Upper lobe of left lung (tissue), 6 donors: Measurements from ENCODE around the gene MKLN1. TPM values are rescaled to one million over a fixed set of nuclear protein-coding genes. Genes with fewer than 3 reads are reported as not detected.

Experiments
- ATAC-seq, 2 donors: fragments of 200-7000 bp; cut with Tn5 transposase; one replicate each; pipeline ENCODE4 v1.9.1; 2022; ENCODE audit warnings: mild to moderate bottlenecking in 2 of 2, moderate library complexity in 2 of 2; ENCODE audit not compliant: low FRiP score in 2 of 2
- DNase-seq, 2 donors: peaks; one replicate each; pipeline ENCODE4 v3.0.0-alpha.2; 2019 to 2020
- H3K27ac ChIP-seq, 4 donors: fragments of 200-600 bp; sonication (generic); one replicate each; pipeline ENCODE4 v1.5.1; 2016 to 2019
- H3K27me3 ChIP-seq, 4 donors: fragments of 200-600 bp; sonication (generic); one replicate each; pipeline ENCODE4 v1.5.1; 2017 to 2019
- H3K36me3 ChIP-seq, 4 donors: fragments of 200-600 bp; sonication (generic); one replicate each; pipeline ENCODE4 v1.5.1; 2016 to 2019
- H3K4me1 ChIP-seq, 4 donors: fragments of 200-600 bp; sonication (generic); one replicate each; pipeline ENCODE4 v1.5.1; 2018 to 2019
- H3K4me3 ChIP-seq, 4 donors: fragments of 200-600 bp; sonication (generic); one replicate each; pipeline ENCODE4 v1.5.1; 2017 to 2019; ENCODE audit warnings: mild to moderate bottlenecking in 2 of 4, moderate library complexity in 1 of 4
- H3K9me3 ChIP-seq, 4 donors: fragments of 200-600 bp; sonication (generic); one replicate each; pipeline ENCODE4 v1.5.1; 2018 to 2019
- CTCF ChIP-seq, 6 experiments: fragments of 450-650 bp in 4 of 6; fragments of 200-600 bp in 2 of 6; sonication (generic) in 2 of 6; IDR thresholded peaks; one replicate each; pipeline ENCODE4 v1.5.1; 2016 to 2019; ENCODE audit warnings: antibody characterized with exemption in 6 of 6
- EP300 ChIP-seq, 4 donors: sonication (generic); formaldehyde crosslinking; IDR thresholded peaks; one replicate each; pipeline ENCODE4 v1.5.1; 2017; ENCODE audit warnings: antibody characterized with exemption in 4 of 4, control low read depth in 2 of 4
- POLR2A ChIP-seq, 4 donors: fragments of 450-650 bp; IDR thresholded peaks; one replicate each; pipeline ENCODE4 v1.5.1; 2016 to 2017; ENCODE audit warnings: antibody characterized with exemption in 4 of 4, mild to moderate bottlenecking in 2 of 4
- POLR2AphosphoS5 ChIP-seq, 2 donors: sonication (generic); formaldehyde crosslinking; IDR thresholded peaks; one replicate each; pipeline ENCODE4 v1.5.1; 2017; ENCODE audit warnings: antibody characterized with exemption in 2 of 2
- WGBS, 2 donors: methylation state at CpG; one replicate each; pipeline ENCODE4 v1.1.5; 2017 to 2018; 5-methylcytosine and 5-hydroxymethylcytosine counted together
- total RNA-seq, 6 donors: library from RNA; depleted of rRNA in 4 of 6; stranded (reverse); fragments of >200 nt in 4 of 6; gene quantifications; one replicate each; pipeline versions ENCODE4 v1.1.0 to v1.2.1, GENCODE V29; 2016 to 2021
- donor health status: DM: no; HTN: no; CAD: no; lungs with moderate emphysema.
- donor health status: DM: no; HTN: yes; CAD: no; lungs with severe emphysema.

MKLN1 gene
- total RNA-seq, 6 donors from 2014 or later: 36.7 to 105 (median 44.5) TPM

DNA sequence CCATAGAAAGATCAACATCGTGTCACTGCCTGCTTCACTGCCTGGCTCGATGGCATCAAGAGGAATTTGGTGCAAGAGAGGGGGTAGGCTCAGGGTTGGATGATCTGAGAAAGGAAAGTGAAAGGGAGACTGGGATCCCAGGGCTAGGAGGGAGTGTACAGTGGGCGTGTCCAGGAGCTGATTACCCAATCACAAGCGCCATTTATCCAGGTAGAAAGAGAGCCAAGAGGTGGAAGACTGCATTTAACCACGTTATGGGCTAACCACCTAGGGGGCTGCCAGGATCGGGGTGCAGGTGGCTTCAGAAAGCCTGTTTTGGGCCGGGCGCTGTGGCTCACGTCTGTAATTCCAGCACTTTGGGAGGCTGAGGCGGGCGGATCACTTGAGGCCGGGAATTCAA is 218.4 kb downstream of the MKLN1 start:
- Histone ChIP-seq H3K27me3 (no peaks in the 10 kb centered on the region), H3K4me3 (peak overlapping the region in 3 of 4 donors; percentile 25 to 33 (median 29)), H3K9me3 (no peaks in the 10 kb centered on the region), H3K36me3 (peaks cover 0 to 4% (median 0%) of the 10 kb centered on the region in 4 donors), H3K4me1 (peaks cover 28 to 38% (median 31%) of the 10 kb centered on the region in 4 donors), H3K27ac (peak overlapping the region; percentile 82 to 85 (median 83))
- DNase-seq: peak in 1 of 2 donors; percentile 74
- WGBS, 2 donors: 74 to 79% methylated on average over 12 of the region's 12 CpGs
- peak; percentile 65 to 70 for ATAC-seq
- TF ChIP-seq EP300 (IDR thresholded peaks at IDR 0.05): no peak
- no peak for TF ChIP-seq POLR2A (IDR thresholded peaks at IDR 0.05)
- no peak for TF ChIP-seq CTCF (IDR thresholded peaks at IDR 0.05)
- TF ChIP-seq POLR2AphosphoS5 (IDR thresholded peaks at IDR 0.05): no peak

Other genes starting within 250 kb of the MKLN1 start
- gene PODXL, start 228.8 kb downstream of the MKLN1 start, total RNA-seq: 100 to 1,000 TPM in 3 of 6 donors, 10 to 100 TPM in 3; 57.0 to 108 (median 96.6) TPM